GM12878 (cell line): ENCODE data around the gene SOX4. TPM values are rescaled to one million over a fixed set of nuclear protein-coding genes. Genes with fewer than 3 reads are reported as not detected.
A peak's percentile ranks its signal among the peaks of the same experiment; 100 is the strongest.

Experiments used
- ATAC-seq: fragments of 200-7000 bp; cut with Tn5 transposase; 3 replicates; pipeline ENCODE4 v1.9.1; 2020; ENCODE audit warnings: mild to moderate bottlenecking, moderate library complexity
- Bru-seq: library from RNA; stranded (reverse); fragments of 400-500 nt; gene quantifications from one replicate; lab custom pipeline; 2021; lab: Mats Ljungman, UMichigan
- BruChase-seq, 2 experiments: library from RNA; stranded (reverse); fragments of 400-500 nt; gene quantifications; one replicate each; lab custom pipeline; 2021; lab: Mats Ljungman, UMichigan
- BruUV-seq: library from RNA; stranded (reverse); fragments of 400-500 nt; replicated peaks from 2 replicates; lab custom pipeline; 2021; lab: Mats Ljungman, UMichigan
- CTCF ChIA-PET: fragments of 300-600 bp; sonication (Branson Sonifier 250); formaldehyde crosslinking; extraction: SDS; loops from one replicate; lab custom pipeline; 2021; ENCODE audit warnings: inconsistent platforms; lab: Yijun Ruan, JAX
- POLR2A ChIA-PET: fragments of 350-600 bp; formaldehyde crosslinking; extraction: SDS; loops from one replicate; lab custom pipeline; 2021; ENCODE audit warnings: inconsistent platforms; lab: Charles Lee
- RAD21 ChIA-PET: fragments of 300-600 bp; sonication (Branson Sonifier 250); formaldehyde crosslinking; loops from one replicate; lab custom pipeline; 2023; ENCODE audit warnings: antibody characterized with exemption; ENCODE audit not compliant: unreplicated experiment; lab: Charles Lee
- SMC1A ChIA-PET: fragments of 300-600 bp; sonication (Branson Sonifier 250); formaldehyde crosslinking; loops from one replicate; lab custom pipeline; 2023; ENCODE audit not compliant: unreplicated experiment, uncharacterized antibody; lab: Charles Lee
- DNase-seq: peaks from one replicate; pipeline ENCODE4 v3.0.0-alpha.2; 2011; ENCODE audit warnings: low read depth, low spot score
- FAIRE-seq: peaks from 3 replicates; lab custom pipeline; 2011; peaks lifted over from hg19 to GRCh38; lab: Jason Lieb, UNC
- H2AFZ ChIP-seq: 2 replicates; pipeline ENCODE4 v1.6.0; 2011; ENCODE audit warnings: low read depth, low read length, control low read depth; ENCODE audit not compliant: control insufficient read depth
- H3K27ac ChIP-seq: 2 replicates; pipeline ENCODE4 v1.5.1; 2011; ENCODE audit warnings: control low read depth; ENCODE audit not compliant: control insufficient read depth, insufficient read depth
- H3K27me3 ChIP-seq, 2 experiments: replicated peaks in 1 of 2; 2 replicates each; pipeline versions ENCODE4 v1.6.0 to v1.6.1; 2011; ENCODE audit warnings: low read length in 1 of 2; ENCODE audit not compliant: control insufficient read depth in 2 of 2, insufficient read depth in 2 of 2
- H3K36me3 ChIP-seq, 2 experiments: 2 replicates each; pipeline ENCODE4 v1.5.1; 2011; ENCODE audit warnings: low read length in 1 of 2; ENCODE audit not compliant: control insufficient read depth in 2 of 2, insufficient read depth in 2 of 2
- H3K4me1 ChIP-seq: 2 replicates; pipeline ENCODE4 v1.6.1; 2011; ENCODE audit warnings: mild to moderate bottlenecking, low read length, moderate library complexity, mixed read lengths; ENCODE audit not compliant: control insufficient read depth, insufficient read depth
- H3K4me2 ChIP-seq: 2 replicates; pipeline ENCODE4 v1.6.0; 2011; ENCODE audit warnings: control low read depth; ENCODE audit not compliant: control insufficient read depth, insufficient read depth
- H3K4me3 ChIP-seq: fragments of 200-600 bp; sonication (generic); 2 replicates; pipeline ENCODE4 v1.5.1; 2016
- H3K79me2 ChIP-seq: 2 replicates; pipeline ENCODE4 v1.6.0; 2011; ENCODE audit warnings: low read length; ENCODE audit not compliant: control insufficient read depth, insufficient read depth
- H3K9ac ChIP-seq: 2 replicates; pipeline ENCODE4 v1.8.0; 2011; ENCODE audit warnings: low read length, control low read depth, mixed read lengths; ENCODE audit not compliant: control insufficient read depth, insufficient read depth
- H3K9me3 ChIP-seq: replicated peaks from 3 replicates; pipeline ENCODE4 v1.5.1; 2011; ENCODE audit warnings: mild to moderate bottlenecking, low read length; ENCODE audit not compliant: control insufficient read depth, insufficient read depth
- H4K20me1 ChIP-seq: 2 replicates; pipeline ENCODE4 v1.6.0; 2011; ENCODE audit not compliant: control insufficient read depth, insufficient read depth
- ATF2 ChIP-seq: IDR thresholded peaks from 2 replicates; pipeline ENCODE4 v1.6.1; 2012; ENCODE audit warnings: low read length, inconsistent platforms
- ATF7 ChIP-seq: fragments of 450-650 bp; IDR thresholded peaks from 2 replicates; pipeline ENCODE4 v1.6.1; 2016; ENCODE audit warnings: low read depth, mild to moderate bottlenecking
- BCL3 ChIP-seq: IDR thresholded peaks from 2 replicates; pipeline ENCODE4 v1.6.1; 2011; ENCODE audit warnings: borderline replicate concordance, low read depth, mild to moderate bottlenecking, moderate library complexity, low read length; ENCODE audit not compliant: insufficient read depth, poor library complexity, severe bottlenecking
- CHD1 ChIP-seq: IDR thresholded peaks from 2 replicates; pipeline ENCODE4 v1.6.1; 2012; ENCODE audit warnings: low read depth, low read length, improper control_type of control experiment
- CHD4 ChIP-seq: fragments of 200-600 bp; sonication (generic); IDR thresholded peaks from 2 replicates; pipeline ENCODE4 v1.6.1; 2016; ENCODE audit warnings: mild to moderate bottlenecking
- CREB1 ChIP-seq: IDR thresholded peaks from 2 replicates; pipeline ENCODE4 v1.6.1; 2012; ENCODE audit warnings: low read depth, mild to moderate bottlenecking, inconsistent platforms
- E2F4 ChIP-seq: IDR thresholded peaks from 2 replicates; pipeline ENCODE4 v1.6.1; 2012; ENCODE audit warnings: low read depth, low read length, improper control_type of control experiment
- FOS ChIP-seq: IDR thresholded peaks from 3 replicates; pipeline ENCODE4 v1.6.1; 2011; ENCODE audit warnings: borderline replicate concordance; ENCODE audit not compliant: insufficient read length; ENCODE audit errors: extremely low read depth
- PML ChIP-seq: IDR thresholded peaks from 2 replicates; pipeline ENCODE4 v1.6.1; 2012; ENCODE audit warnings: low read length, inconsistent platforms
- POLR2A ChIP-seq: IDR thresholded peaks from 2 replicates; pipeline ENCODE4 v1.6.1; 2011; ENCODE audit warnings: low read depth, mild to moderate bottlenecking, low read length
- POLR2AphosphoS5 ChIP-seq: IDR thresholded peaks from 2 replicates; pipeline ENCODE4 v1.6.1; 2011; ENCODE audit warnings: mild to moderate bottlenecking, low read length, inconsistent platforms
- RAD21 ChIP-seq: IDR thresholded peaks from 2 replicates; pipeline ENCODE4 v1.6.1; 2011; ENCODE audit warnings: mild to moderate bottlenecking, low read depth, low read length, moderate library complexity; ENCODE audit not compliant: insufficient read depth
- SIN3A ChIP-seq: IDR thresholded peaks from 2 replicates; pipeline ENCODE4 v1.6.1; 2012; ENCODE audit warnings: low read depth, low read length, improper control_type of control experiment
- WRNIP1 ChIP-seq: IDR thresholded peaks from 2 replicates; pipeline ENCODE4 v1.6.1; 2011; ENCODE audit warnings: low read depth, low read length, improper control_type of control experiment, borderline replicate concordance
- ZNF207 ChIP-seq: fragments of 450-650 bp; IDR thresholded peaks from 2 replicates; pipeline ENCODE4 v1.6.1; 2014; ENCODE audit warnings: antibody characterized with exemption, mild to moderate bottlenecking, borderline replicate concordance
- WGBS: methylation state at CpG from one replicate; pipeline ENCODE4 v1.1.6; 2016; ENCODE audit warnings: low lambda C conversion rate; ENCODE audit not compliant: insufficient replicate concordance, insufficient coverage; ENCODE audit errors: missing lambda C conversion rate; 5-methylcytosine and 5-hydroxymethylcytosine counted together
- in situ Hi-C: fragments of 300-500 bp; cut with MboI; formaldehyde crosslinking; loops from 9 replicates; pipeline ENCODE4 v1.14.3; 2018; ENCODE audit warnings: mixed read lengths
- intact Hi-C: fragments of 100-400 bp; cut with micrococcal nuclease; formaldehyde crosslinking; loops from one replicate; pipeline ENCODE4 v1.14.2; 2022; ENCODE audit not compliant: unreplicated experiment
- long read RNA-seq, 2 experiments: library from polyadenylated mRNA; unstranded; transcript quantifications; one replicate each; pipeline ENCODE4 v2.0.0, GENCODE V29; 2019 to 2020
- polyA minus RNA-seq, 3 experiments: library from RNA; depleted of rRNA, polyadenylated mRNA; stranded (reverse); fragments of >200 nt; gene quantifications; 2 replicates each; pipeline ENCODE4 v1.2.3, GENCODE V29; 2011
- polyA plus RNA-seq, 11 experiments: library from polyadenylated mRNA; depleted of rRNA in 4 of 11; unstranded in 6 of 11; stranded (reverse) in 5 of 11; fragments of >200 nt; fragmentation: Nextera tagmentation in 4 of 11; fragmentation: Illumina TruSeq in 1 of 11; extraction: Ambion mirVana in 4 of 11; extraction: Trizol in 1 of 11; gene quantifications; 1 replicate in 1 of 11; 2 replicates in 10 of 11; pipeline versions ENCODE4 v1.2.1 to v1.2.3, GENCODE V29; 2011 to 2016; ENCODE audit warnings: inconsistent platforms in 2 of 11, missing spikeins in 2 of 11, low read depth in 1 of 11
- total RNA-seq, 4 experiments: library from RNA; depleted of rRNA in 3 of 4; stranded (reverse); fragments of >200 nt in 3 of 4; fragmentation: Illumina TruSeq in 1 of 4; extraction: Trizol in 1 of 4; gene quantifications; 2 replicates each; pipeline versions ENCODE4 v1.2.1 to v1.2.3, GENCODE V29; 2013 to 2021

SOX4 gene
- 29.1 and 31.1 TPM in 2 replicates for total RNA-seq (2013; cell fraction: nucleolus; rRNA removed)
- total RNA-seq (2014; rRNA removed) (22.8 and 24.2 TPM in 2 replicates), total RNA-seq (2014; rRNA removed; fragmentation: Illumina TruSeq; extraction: Trizol) (20.9 and 22.0 TPM in 2 replicates), total RNA-seq (2021) (49.4 and 49.9 TPM in 2 replicates), polyA plus RNA-seq (2011; rRNA removed) (16.8 and 16.9 TPM in 2 replicates), polyA plus RNA-seq (2014; fragmentation: Illumina TruSeq; extraction: Trizol) (19.8 and 23.7 TPM in 2 replicates), polyA plus RNA-seq (2014; fragmentation: Nextera tagmentation; extraction: Ambion mirVana) (100 to 1,000 TPM in 1 of 2 experiments, 10 to 100 TPM in 1; 46.3 to 119 TPM), polyA plus RNA-seq (2014; rRNA removed) (19.6 and 19.7 TPM in 2 replicates), polyA plus RNA-seq (2016; fragmentation: Nextera tagmentation; extraction: Ambion mirVana) (10 to 100 TPM; 30.2 to 32.3 TPM), polyA minus RNA-seq (2011; rRNA and poly(A)+ RNA removed) (11.8 and 15.6 TPM in 2 replicates), Bru-seq, nascent RNA (percentile 98 among the genes with signal in this experiment), BruChase-seq, experiment 1, labeled RNA remaining after a 6-hour chase (percentile 96 among the genes with signal in this experiment), BruChase-seq, experiment 2, labeled RNA remaining after a 2-hour chase (percentile 100 among the genes with signal in this experiment)
- polyA plus RNA-seq (2011; ENCODE audit: low read depth), result 6.2 TPM
- polyA plus RNA-seq (2011; cell fraction: cytosol; rRNA removed), result 6.8 and 9.5 TPM in 2 replicates
- 13.9 and 18.1 TPM in 2 replicates for polyA plus RNA-seq (2011; cell fraction: nucleus; rRNA removed)
- 14.1 and 20.0 TPM in 2 replicates for polyA plus RNA-seq (2012)
- polyA minus RNA-seq (2011; cell fraction: cytosol; rRNA and poly(A)+ RNA removed), result 10.8 TPM in 2 replicates
- 12.8 and 22.2 TPM in 2 replicates for polyA minus RNA-seq (2011; cell fraction: nucleus; rRNA and poly(A)+ RNA removed)
- long read RNA-seq, experiment 1, full-length matches to known transcripts, result 89 of 89 reads
- long read RNA-seq, experiment 1, partial matches to known transcripts, result 0 of 89 reads
- long read RNA-seq, experiment 1, other reads (novel, unspliced or antisense), result 0 of 89 reads
- long read RNA-seq, experiment 2, full-length matches to known transcripts, result 59 of 59 reads
- long read RNA-seq, experiment 2, partial matches to known transcripts, result 0 of 59 reads
- long read RNA-seq, experiment 2, other reads (novel, unspliced or antisense), result 0 of 59 reads

- ChIA-PET SMC1A (interaction anchor here (0.6 to 4.1 kb wide), 24 partner anchors 11 to 1821 kb away, joined by 3 to 42 read pairs (median 3); no protein-coding TSS in a partner anchor), POLR2A (interaction anchor here (0.6 to 1.1 kb wide), 12 partner anchors 9 to 1139 kb away, joined by 3 to 10 read pairs (median 3); no protein-coding TSS in a partner anchor), CTCF (interaction anchor here (0.7 to 9.5 kb wide), 9 partner anchors 159 to 1464 kb away, joined by 3 to 137 read pairs (median 3); no protein-coding TSS in a partner anchor), RAD21 (interaction anchor here (0.7 to 7.0 kb wide), 17 partner anchors 329 to 1821 kb away, joined by 3 to 57 read pairs (median 4); no protein-coding TSS in a partner anchor)
- no peaks in the 10 kb centered on the region for H3K27me3 ChIP-seq
- H2AFZ ChIP-seq, result peak within 1 kb of the TSS; percentile 87
- intact Hi-C loops (loop anchor here (5.0 to 10.0 kb wide), 4 partner anchors 471 to 889 kb away; no protein-coding TSS in a partner anchor), in situ Hi-C loops (loop anchor here (25.0 kb wide), 1 partner anchor 406 kb away; no protein-coding TSS in a partner anchor)
- ATAC-seq (peak; percentile 73), FAIRE-seq (peak; percentile 98), DNase-seq (peak; percentile 88)
- peaks cover 43% of the 10 kb centered on the region for H3K79me2 ChIP-seq
- H3K4me1 ChIP-seq, result no peaks in the 10 kb centered on the region
- H3K9ac ChIP-seq, result peak within 1 kb of the TSS; percentile 90
- H3K36me3 ChIP-seq, result no peaks in the 10 kb centered on the region
- no TSS peak for BruUV-seq
- H3K4me2 ChIP-seq, result peak within 1 kb of the TSS; percentile 56
- no peaks in the 10 kb centered on the region for H3K9me3 ChIP-seq
- WGBS, result 3% methylated on average over 19 of the region's 19 CpGs
- H4K20me1 ChIP-seq, result no peaks in the 10 kb centered on the region
- H3K4me3 ChIP-seq, result peak within 1 kb of the TSS; percentile 88
- H3K27ac ChIP-seq, result peak within 1 kb of the TSS; percentile 81
- TF ChIP-seq POLR2A (peak; percentile 99), RAD21 (0 out of 2 replicates have a peak, but pooled peaks have one; percentile 1), CHD4 (no peak), POLR2AphosphoS5 (peak; percentile 99), SIN3A (peak; percentile 8; the same call in 1 of the 2 replicates), CREB1 (0 out of 2 replicates have a peak, but pooled peaks have one; percentile 8), ATF2 (peak; percentile 83; the same call in 1 of the 2 replicates), PML (peak; percentile 99), FOS (peak; percentile 31), E2F4 (0 out of 2 replicates have a peak, but pooled peaks have one; percentile 17), ATF7 (peak; percentile 98), WRNIP1 (no peak), CHD1 (0 out of 2 replicates have a peak, but pooled peaks have one; percentile 46), BCL3 (no peak), ZNF207 (peak; percentile 24; the same call in 1 of the 2 replicates)
Measured at GRCh38 chr6:21593412-21593926, at the start of gene SOX4. TSS of gene SOX4 (plus strand) at chr6:21593751. CDS start at chr6:21594535, 784 bp downstream.
